GM20000 (cell line): ENCODE data around the gene OSBPL8.
"Not testable (repeated sequence)": the region's sequence is repeated elsewhere in the genome, so short reads cannot be mapped to it uniquely, and the experiment has no call there.

Source experiments
- DNase-seq: peaks from one replicate; pipeline ENCODE4 v3.0.0; 2012; ENCODE audit warnings: low spot score
- TF ChIP-seq, protein P1 (sequence below): IDR thresholded peaks from 2 replicates; pipeline ENCODE4 v1.5.1; 2012; ENCODE audit warnings: mild to moderate bottlenecking, control low read depth; ENCODE audit errors: extremely low read depth, missing control alignments

The OSBPL8 gene

DNA sequence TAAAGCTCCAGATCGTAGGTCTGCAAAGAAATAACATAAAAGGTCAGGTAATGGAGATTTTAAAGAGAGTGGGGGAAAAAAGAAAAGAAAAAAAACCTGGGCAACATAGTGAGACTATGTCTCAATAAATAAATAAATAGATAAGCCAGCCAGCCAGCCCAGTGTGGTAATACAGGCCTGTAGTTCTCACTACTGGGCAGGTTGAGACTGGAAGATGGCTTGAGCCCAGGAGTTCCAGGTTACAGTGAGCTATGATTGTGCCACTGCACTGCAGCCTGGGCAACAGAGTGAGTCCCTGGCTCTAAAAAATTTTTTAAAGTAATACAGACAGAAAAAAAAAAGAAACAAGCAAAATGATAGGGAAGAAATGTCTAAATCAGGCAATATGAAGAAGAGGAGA is 168.1 kb downstream of the OSBPL8 start:
- TF ChIP-seq, protein P1, sequence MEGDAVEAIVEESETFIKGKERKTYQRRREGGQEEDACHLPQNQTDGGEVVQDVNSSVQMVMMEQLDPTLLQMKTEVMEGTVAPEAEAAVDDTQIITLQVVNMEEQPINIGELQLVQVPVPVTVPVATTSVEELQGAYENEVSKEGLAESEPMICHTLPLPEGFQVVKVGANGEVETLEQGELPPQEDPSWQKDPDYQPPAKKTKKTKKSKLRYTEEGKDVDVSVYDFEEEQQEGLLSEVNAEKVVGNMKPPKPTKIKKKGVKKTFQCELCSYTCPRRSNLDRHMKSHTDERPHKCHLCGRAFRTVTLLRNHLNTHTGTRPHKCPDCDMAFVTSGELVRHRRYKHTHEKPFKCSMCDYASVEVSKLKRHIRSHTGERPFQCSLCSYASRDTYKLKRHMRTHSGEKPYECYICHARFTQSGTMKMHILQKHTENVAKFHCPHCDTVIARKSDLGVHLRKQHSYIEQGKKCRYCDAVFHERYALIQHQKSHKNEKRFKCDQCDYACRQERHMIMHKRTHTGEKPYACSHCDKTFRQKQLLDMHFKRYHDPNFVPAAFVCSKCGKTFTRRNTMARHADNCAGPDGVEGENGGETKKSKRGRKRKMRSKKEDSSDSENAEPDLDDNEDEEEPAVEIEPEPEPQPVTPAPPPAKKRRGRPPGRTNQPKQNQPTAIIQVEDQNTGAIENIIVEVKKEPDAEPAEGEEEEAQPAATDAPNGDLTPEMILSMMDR = no peak
- no peak for DNase-seq

- TF ChIP-seq, protein P1 = no peak
- DNase-seq = no peak
Measured at GRCh38 chr12:76387614-76388013, 172.0 kb downstream of the OSBPL8 start.

DNA sequence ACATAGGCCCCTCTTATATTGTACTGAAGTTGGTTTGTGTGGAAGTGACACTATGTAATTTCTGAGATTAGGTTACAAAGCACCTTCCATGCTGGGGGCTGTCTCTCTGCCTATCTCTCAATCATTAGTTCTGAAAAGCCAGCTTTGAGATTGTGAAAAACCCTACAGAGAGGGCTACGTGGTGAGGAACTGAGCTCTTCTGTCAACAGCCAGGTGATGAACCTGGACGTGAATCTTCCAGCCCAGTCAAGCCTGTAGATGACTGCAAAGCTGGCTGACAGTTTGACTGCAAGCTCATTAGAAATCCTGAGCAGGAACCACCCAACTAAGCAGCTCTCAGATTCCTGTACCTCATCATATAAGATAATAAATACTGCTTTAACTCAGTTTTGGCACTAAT is 175.0 kb downstream of the OSBPL8 start:
- DNase-seq = no peak
- TF ChIP-seq, protein P1 = no peak

DNA sequence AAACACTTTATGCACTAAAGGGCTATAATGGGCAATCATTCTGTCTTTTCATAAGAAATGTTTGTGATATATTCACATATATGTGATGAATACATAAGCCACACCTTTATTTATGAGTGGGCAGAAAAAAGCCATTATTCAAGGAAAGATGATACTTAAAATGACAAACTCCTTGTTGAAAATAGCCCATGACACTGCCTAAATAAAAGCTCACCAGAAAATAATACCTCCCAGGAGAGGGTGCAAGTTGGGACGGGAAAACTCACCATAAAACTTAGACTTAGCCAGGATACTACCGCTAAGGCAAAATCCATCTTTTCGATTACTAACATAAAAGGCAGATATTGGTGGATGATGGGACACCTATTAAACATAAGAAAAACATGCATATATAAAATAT is 175.6 kb downstream of the OSBPL8 start:
- TF ChIP-seq, protein P1 = no peak
- DNase-seq = no peak

- DNase-seq = no peak
- TF ChIP-seq, protein P1 = no peak
Measured at GRCh38 chr12:76379261-76379660, 180.3 kb downstream of the OSBPL8 start.

DNA sequence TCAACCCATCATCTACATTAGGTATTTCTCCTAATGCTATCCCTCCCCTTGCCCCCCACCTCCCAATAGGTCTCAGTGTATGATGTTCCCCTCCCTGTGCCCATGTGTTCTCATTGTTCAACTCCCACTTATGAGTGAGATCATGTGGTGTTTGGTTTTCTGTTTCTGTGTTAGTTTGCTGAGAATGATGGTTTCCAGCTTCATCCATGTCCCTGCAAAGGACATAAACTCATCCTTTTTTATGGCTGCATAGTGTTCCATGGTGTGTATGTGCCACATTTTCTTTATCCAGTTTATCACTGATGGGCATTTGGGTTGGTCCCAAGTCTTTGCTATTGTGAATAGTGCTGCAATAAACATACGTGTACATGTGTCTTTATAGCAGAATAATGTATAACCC is 182.7 kb downstream of the OSBPL8 start:
- not testable (repeated sequence) for DNase-seq

DNA sequence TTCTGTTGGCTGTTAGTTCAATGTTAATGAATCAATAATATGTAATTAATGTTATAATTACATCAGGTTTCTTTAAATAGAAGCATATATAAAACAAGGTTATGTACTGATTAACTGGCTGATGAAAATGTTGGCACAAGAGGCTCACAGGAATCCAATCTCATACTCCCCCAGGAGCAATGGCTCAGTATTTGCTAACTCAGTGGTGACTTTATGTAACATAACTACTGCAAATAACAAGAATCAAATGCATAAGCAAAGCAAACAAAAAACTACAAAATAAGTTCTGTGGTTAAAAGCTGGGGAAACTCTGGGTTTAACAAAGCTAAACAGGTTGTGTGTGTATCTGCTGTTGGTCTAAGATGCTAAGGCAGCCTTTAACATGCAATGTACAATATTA is 183.6 kb downstream of the OSBPL8 start:
- TF ChIP-seq, protein P1 = no peak
- DNase-seq = no peak

GRCh38 chr12:76375470-76375869 is 184.1 kb downstream of the OSBPL8 start:
- TF ChIP-seq, protein P1 = no peak

More at GRCh38 chr12:76375470-76375869, 184.1 kb downstream of the OSBPL8 start:
- DNase-seq = no peak
